ENCODE data around the gene AHNAK2. TPM values are rescaled to one million over a fixed set of nuclear protein-coding genes. Genes with fewer than 3 reads are reported as not detected.

AHNAK2 gene
- total RNA-seq, 4 donors from 2014 or later, result 44.9 to 175 (median 71.7) TPM

- no peak for TF ChIP-seq POLR2A (IDR thresholded peaks at IDR 0.05)
- peak in 1 of 4 experiments; percentile 25 for TF ChIP-seq CTCF (IDR thresholded peaks at IDR 0.05)
- intact Hi-C loops (cut with DNase I; ENCODE audit: low total_unique reads), result no loop called here
Measured at GRCh38 chr14:104973385-104974145, 4.6 kb downstream of the AHNAK2 start.

GRCh38 chr14:104973135-104973384 lies 5.1 kb downstream of the AHNAK2 start:
- TF ChIP-seq POLR2A (IDR thresholded peaks at IDR 0.05) (no peak), CTCF (IDR thresholded peaks at IDR 0.05) (no peak)
- Histone ChIP-seq H3K36me3 (no peaks in the 10 kb centered on the region), H3K27ac (peak overlapping the region; percentile 95 to 99), H3K4me3 (no peak overlapping the region), H3K27me3 (no peaks in the 10 kb centered on the region), H3K9me3 (no peaks in the 10 kb centered on the region), H3K4me1 (peaks cover 30 to 53% of the 10 kb centered on the region in 2 donors)
- intact Hi-C loops (cut with DNase I; ENCODE audit: low total_unique reads), result no loop called here
- peak; percentile 90 to 95 for DNase-seq

More at GRCh38 chr14:104973385-104974145, 4.6 kb downstream of the AHNAK2 start:
- peak; percentile 81 to 87 for DNase-seq
- H3K4me3 ChIP-seq, result peak overlapping the region; percentile 15
- peak overlapping the region; percentile 95 to 99 for H3K27ac ChIP-seq
- peaks cover 30 to 53% of the 10 kb centered on the region in 2 donors for H3K4me1 ChIP-seq
- no peaks in the 10 kb centered on the region for H3K9me3 ChIP-seq
- H3K36me3 ChIP-seq, result no peaks in the 10 kb centered on the region
- no peaks in the 10 kb centered on the region for H3K27me3 ChIP-seq

GRCh38 chr14:104972301-104973134 lies 5.7 kb downstream of the AHNAK2 start:
- H3K4me1 ChIP-seq, result peaks cover 30 to 48% of the 10 kb centered on the region in 2 donors

DNA sequence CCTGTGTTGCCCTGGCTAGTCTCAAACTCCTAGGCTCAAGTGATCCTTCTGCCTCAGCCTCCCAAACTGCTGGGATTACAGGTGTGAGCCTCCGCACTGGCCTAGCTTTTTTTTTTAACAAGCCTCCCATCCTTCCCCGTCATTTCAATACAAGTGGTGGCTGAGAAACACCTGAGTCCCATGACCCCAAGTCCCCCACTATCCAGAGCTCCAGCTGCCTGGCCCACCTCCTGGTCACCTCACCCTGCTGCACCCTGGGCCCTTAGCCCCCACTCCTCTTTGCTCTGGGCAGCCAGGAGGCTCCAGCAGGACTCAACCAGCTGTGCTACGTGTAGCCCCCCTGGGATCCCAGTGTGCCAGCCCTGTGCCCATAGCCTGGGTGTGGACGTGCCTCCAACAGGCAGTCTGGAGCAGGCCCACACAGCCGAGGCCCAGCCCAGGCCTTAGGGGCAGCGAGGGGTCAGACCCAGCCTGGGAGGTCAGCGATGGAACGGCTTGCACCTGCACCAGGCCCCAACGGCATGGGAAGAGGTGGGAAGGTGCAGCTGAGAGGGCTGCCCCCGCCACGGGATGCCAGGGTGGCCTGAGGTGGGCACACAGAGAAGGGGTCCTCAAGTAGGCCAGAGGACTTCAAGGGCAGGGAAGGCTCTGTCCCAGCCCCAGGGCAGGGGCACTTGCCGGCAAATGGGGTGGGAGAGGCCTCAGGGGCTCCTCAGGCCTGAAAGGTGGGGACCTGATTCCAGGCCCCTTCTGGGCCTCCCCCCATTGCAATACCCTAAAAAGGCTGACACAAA lies 6.5 kb downstream of the AHNAK2 start:
- no peaks in the 10 kb centered on the region for H3K27me3 ChIP-seq
- peak in 1 of 2 donors; percentile 38 for DNase-seq
- TF ChIP-seq CTCF (IDR thresholded peaks at IDR 0.05) (no peak), POLR2A (IDR thresholded peaks at IDR 0.05) (no peak)
- H3K4me1 ChIP-seq, result peaks cover 30 to 44% of the 10 kb centered on the region in 2 donors
- peak overlapping the region; percentile 95 to 99 for H3K27ac ChIP-seq
- no peaks in the 10 kb centered on the region for H3K9me3 ChIP-seq
- H3K4me3 ChIP-seq, result no peak overlapping the region
- no peaks in the 10 kb centered on the region for H3K36me3 ChIP-seq
- intact Hi-C loops (cut with DNase I; ENCODE audit: low total_unique reads), result no loop called here

More at GRCh38 chr14:104972301-104973134, 5.7 kb downstream of the AHNAK2 start:
- intact Hi-C loops (cut with DNase I; ENCODE audit: low total_unique reads), result no loop called here
- Histone ChIP-seq H3K4me3 (no peak overlapping the region), H3K27ac (peak overlapping the region; percentile 95 to 99), H3K9me3 (no peaks in the 10 kb centered on the region), H3K27me3 (no peaks in the 10 kb centered on the region), H3K36me3 (no peaks in the 10 kb centered on the region)
- peak in 1 of 4 experiments; percentile 1 for TF ChIP-seq CTCF (IDR thresholded peaks at IDR 0.05)
- no peak for TF ChIP-seq POLR2A (IDR thresholded peaks at IDR 0.05)
- peak; percentile 77 to 80 for DNase-seq
